ENCODE results near the gene GSTO1. TPM values are rescaled to one million over a fixed set of nuclear protein-coding genes. Genes with fewer than 3 reads are reported as not detected.

The GSTO1 gene
- total RNA-seq, 1 donor from 2014 or later, result 131 TPM

GRCh38 chr10:104257235-104257634, 2.5 kb downstream of the GSTO1 start:
- Mint-ChIP-seq H3K27ac (ENCODE audit: unreplicated experiment) (no peak overlapping the region), H3K4me3 (ENCODE audit: unreplicated experiment) (peak overlapping the region; percentile 98)

GRCh38 chr10:104258209-104258608, 3.5 kb downstream of the GSTO1 start:
- Histone ChIP-seq H3K4me1 (ENCODE audit: insufficient read depth, low read length) (peaks cover 37% of the 10 kb centered on the region), H3K79me2 (ENCODE audit: insufficient read depth, low read length) (peaks cover 71% of the 10 kb centered on the region), H3K9me3 (ENCODE audit: insufficient read depth, low read depth, low read length) (no peaks in the 10 kb centered on the region), H4K20me1 (ENCODE audit: insufficient read depth, low read length) (peaks cover 38% of the 10 kb centered on the region), H3K9ac (ENCODE audit: low read length) (no peak overlapping the region), H3K36me3 (ENCODE audit: insufficient read depth, low read length) (peaks cover 43% of the 10 kb centered on the region), H2AFZ (ENCODE audit: low read depth, low read length) (no peak overlapping the region), H3K27ac (ENCODE audit: low read depth, low read length) (no peak overlapping the region), H3K4me2 (ENCODE audit: low read length) (peak overlapping the region; percentile 0), H3K27me3 (ENCODE audit: insufficient read depth, low read length) (no peaks in the 10 kb centered on the region), H3K4me3 (ENCODE audit: insufficient read depth, low read depth, low read length) (no peak overlapping the region)
- Mint-ChIP-seq H3K4me1 (ENCODE audit: low read depth, unreplicated experiment) (peaks cover 47% of the 10 kb centered on the region), H3K27me3 (ENCODE audit: low read depth, unreplicated experiment) (no peaks in the 10 kb centered on the region), H3K9me3 (ENCODE audit: unreplicated experiment) (no peaks in the 10 kb centered on the region), H3K4me3 (ENCODE audit: unreplicated experiment) (no peak overlapping the region), H3K36me3 (ENCODE audit: low read depth, unreplicated experiment) (peaks cover 18% of the 10 kb centered on the region), H3K27ac (ENCODE audit: unreplicated experiment) (no peak overlapping the region)
- TF ChIP-seq CTCF (IDR thresholded peaks at IDR 0.05; ENCODE audit: insufficient read depth, low read depth, low read length), result no peak
- TF ChIP-seq EZH2 (IDR thresholded peaks at IDR 0.05; ENCODE audit: insufficient read depth, low read length), result no peak
- no peak for FAIRE-seq
- no peak for DNase-seq (ENCODE audit: low read depth)

More at GRCh38 chr10:104257235-104257634, 2.5 kb downstream of the GSTO1 start:
- Histone ChIP-seq H3K27me3 (ENCODE audit: insufficient read depth, low read length) (no peaks in the 10 kb centered on the region), H3K36me3 (ENCODE audit: insufficient read depth, low read length) (peaks cover 35% of the 10 kb centered on the region), H3K9ac (ENCODE audit: low read length) (no peak overlapping the region), H3K4me3 (ENCODE audit: insufficient read depth, low read depth, low read length) (no peak overlapping the region), H4K20me1 (ENCODE audit: insufficient read depth, low read length) (peaks cover 38% of the 10 kb centered on the region), H3K79me2 (ENCODE audit: insufficient read depth, low read length) (peaks cover 61% of the 10 kb centered on the region), H3K4me2 (ENCODE audit: low read length) (peak overlapping the region; percentile 84), H3K27ac (ENCODE audit: low read depth, low read length) (no peak overlapping the region), H3K9me3 (ENCODE audit: insufficient read depth, low read depth, low read length) (no peaks in the 10 kb centered on the region), H2AFZ (ENCODE audit: low read depth, low read length) (no peak overlapping the region), H3K4me1 (ENCODE audit: insufficient read depth, low read length) (peaks cover 37% of the 10 kb centered on the region)
- peaks cover 18% of the 10 kb centered on the region for H3K36me3 Mint-ChIP-seq (ENCODE audit: low read depth, unreplicated experiment)
- FAIRE-seq (no peak), DNase-seq (ENCODE audit: low read depth) (no peak)
- peaks cover 50% of the 10 kb centered on the region for H3K4me1 Mint-ChIP-seq (ENCODE audit: low read depth, unreplicated experiment)
- TF ChIP-seq EZH2 (IDR thresholded peaks at IDR 0.05; ENCODE audit: insufficient read depth, low read length) (no peak), CTCF (IDR thresholded peaks at IDR 0.05; ENCODE audit: insufficient read depth, low read depth, low read length) (no peak)
- no peaks in the 10 kb centered on the region for H3K27me3 Mint-ChIP-seq (ENCODE audit: low read depth, unreplicated experiment)
- H3K9me3 Mint-ChIP-seq (ENCODE audit: unreplicated experiment), result no peaks in the 10 kb centered on the region

- peak overlapping the region; percentile 67 for H3K27ac ChIP-seq (ENCODE audit: low read depth, low read length)
- H3K27ac Mint-ChIP-seq (ENCODE audit: unreplicated experiment), result peak overlapping the region; percentile 73
These were observed 4.8 kb downstream of the GSTO1 start for GRCh38 chr10:104259456-104259855.

More at GRCh38 chr10:104259456-104259855, 4.8 kb downstream of the GSTO1 start:
- DNase-seq (ENCODE audit: low read depth) (no peak), FAIRE-seq (no peak)
- Mint-ChIP-seq H3K4me3 (ENCODE audit: unreplicated experiment) (peak overlapping the region; percentile 47), H3K4me1 (ENCODE audit: low read depth, unreplicated experiment) (peaks cover 40% of the 10 kb centered on the region), H3K36me3 (ENCODE audit: low read depth, unreplicated experiment) (peaks cover 16% of the 10 kb centered on the region), H3K9me3 (ENCODE audit: unreplicated experiment) (no peaks in the 10 kb centered on the region), H3K27me3 (ENCODE audit: low read depth, unreplicated experiment) (no peaks in the 10 kb centered on the region)
- Histone ChIP-seq H2AFZ (ENCODE audit: low read depth, low read length) (no peak overlapping the region), H3K79me2 (ENCODE audit: insufficient read depth, low read length) (peaks cover 79% of the 10 kb centered on the region), H4K20me1 (ENCODE audit: insufficient read depth, low read length) (peaks cover 38% of the 10 kb centered on the region), H3K4me2 (ENCODE audit: low read length) (peak overlapping the region; percentile 57), H3K9ac (ENCODE audit: low read length) (peak overlapping the region; percentile 37), H3K27me3 (ENCODE audit: insufficient read depth, low read length) (no peaks in the 10 kb centered on the region), H3K36me3 (ENCODE audit: insufficient read depth, low read length) (peaks cover 54% of the 10 kb centered on the region), H3K4me3 (ENCODE audit: insufficient read depth, low read depth, low read length) (no peak overlapping the region), H3K4me1 (ENCODE audit: insufficient read depth, low read length) (peaks cover 32% of the 10 kb centered on the region), H3K9me3 (ENCODE audit: insufficient read depth, low read depth, low read length) (no peaks in the 10 kb centered on the region)
- TF ChIP-seq EZH2 (IDR thresholded peaks at IDR 0.05; ENCODE audit: insufficient read depth, low read length) (no peak), CTCF (IDR thresholded peaks at IDR 0.05; ENCODE audit: insufficient read depth, low read depth, low read length) (no peak)

All from astrocyte (in vitro differentiated cells and primary cell).